ENCODE measurements around the gene SEMA5A. TPM values are rescaled to one million over a fixed set of nuclear protein-coding genes. Genes with fewer than 3 reads are reported as not detected.
"Not testable (repeated sequence)": the region's sequence is repeated elsewhere in the genome, so short reads cannot be mapped to it uniquely, and the experiment has no call there.

The SEMA5A gene
- total and polyA plus RNA-seq, 2 of the 13 experiments (the other 11 are each of a cell fraction or from before 2014, with no cell fraction given): 0.01 TPM; not detected in 1

DNA sequence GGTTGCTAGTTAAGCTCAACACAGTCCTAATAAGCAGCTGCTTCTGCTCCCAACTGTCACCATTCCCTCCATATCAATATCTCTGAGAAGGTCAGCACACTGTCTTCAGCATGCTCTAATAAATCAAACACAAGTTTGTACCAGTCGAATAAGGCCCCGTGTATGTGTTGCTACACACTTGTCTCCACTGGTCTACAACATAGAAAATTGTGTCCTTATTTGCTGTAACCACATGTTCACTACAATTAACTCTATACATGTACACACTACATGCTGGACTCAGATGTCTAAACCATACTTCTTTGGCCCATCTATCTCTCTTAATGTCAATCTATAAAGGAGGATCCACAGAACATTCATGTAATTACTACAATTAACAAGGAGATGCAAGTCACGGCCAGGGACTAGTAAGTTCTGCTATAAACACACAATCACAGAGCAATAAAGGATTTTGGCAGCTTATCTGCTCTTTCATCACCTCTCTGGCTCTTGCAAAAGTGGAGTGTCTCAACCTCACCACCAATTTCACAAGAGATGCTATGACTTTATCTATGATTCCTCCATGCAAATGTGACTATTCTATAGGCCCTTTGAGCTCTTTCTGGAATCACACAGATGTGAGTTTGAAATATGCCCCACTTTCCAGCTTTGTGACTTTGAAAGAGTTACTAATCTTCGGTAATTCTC is 143.9 kb downstream of the SEMA5A start:
- intact Hi-C loops (cut with micrococcal nuclease; ENCODE audit: unreplicated experiment) (no loop called here), in situ Hi-C loops (cut with HindIII; ENCODE audit: extremely low pct_ligation_motif_present, low pct_unique_long_range_greater_than_20kb) (no loop called here)
- Histone ChIP-seq H3K79me2 (ENCODE audit: insufficient read depth, low read length) (no peaks in the 10 kb centered on the region), H3K27ac (ENCODE audit: extremely low read length, insufficient read depth, low read length) (no peak overlapping the region), H3K27me3 (ENCODE audit: control insufficient read depth in 1 of 2, insufficient read depth in 2 of 2, low read length in 2 of 2) (no peaks in the 10 kb centered on the region), H4K20me1 (ENCODE audit: insufficient read depth, low read length) (no peaks in the 10 kb centered on the region), H3K4me2 (ENCODE audit: low read depth, low read length) (no peak overlapping the region), H3K4me1 (ENCODE audit: insufficient read depth, low read length) (no peaks in the 10 kb centered on the region), H3K9me3 (ENCODE audit: low read length) (no peaks in the 10 kb centered on the region), H3K36me3 (replicated peaks in 1 of 2; ENCODE audit: control insufficient read depth in 1 of 2, insufficient read depth in 2 of 2, low read length in 2 of 2) (no peaks in the 10 kb centered on the region), H3K9ac (ENCODE audit: insufficient read depth, low read depth, low read length) (no peak overlapping the region), H3K4me3 (replicated peaks in 1 of 3; ENCODE audit: insufficient read depth in 1 of 3, low read depth in 2 of 3, low read length in 3 of 3) (no peak overlapping the region), H2AFZ (ENCODE audit: low read length) (no peak overlapping the region)
- DNase-seq (ENCODE audit: low spot score): no peak
- ATAC-seq: no peak
- WGBS (ENCODE audit: low lambda C conversion rate): under 1% methylated on average over 4 of the region's 4 CpGs
- BruUV-seq (replicated peaks): no TSS peak
- FAIRE-seq: no peak
- TF ChIP-seq, protein P1, sequence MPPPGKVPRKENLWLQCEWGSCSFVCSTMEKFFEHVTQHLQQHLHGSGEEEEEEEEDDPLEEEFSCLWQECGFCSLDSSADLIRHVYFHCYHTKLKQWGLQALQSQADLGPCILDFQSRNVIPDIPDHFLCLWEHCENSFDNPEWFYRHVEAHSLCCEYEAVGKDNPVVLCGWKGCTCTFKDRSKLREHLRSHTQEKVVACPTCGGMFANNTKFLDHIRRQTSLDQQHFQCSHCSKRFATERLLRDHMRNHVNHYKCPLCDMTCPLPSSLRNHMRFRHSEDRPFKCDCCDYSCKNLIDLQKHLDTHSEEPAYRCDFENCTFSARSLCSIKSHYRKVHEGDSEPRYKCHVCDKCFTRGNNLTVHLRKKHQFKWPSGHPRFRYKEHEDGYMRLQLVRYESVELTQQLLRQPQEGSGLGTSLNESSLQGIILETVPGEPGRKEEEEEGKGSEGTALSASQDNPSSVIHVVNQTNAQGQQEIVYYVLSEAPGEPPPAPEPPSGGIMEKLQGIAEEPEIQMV (CRISPR knock-in tag; IDR thresholded peaks at IDR 0.05; ENCODE audit: low read depth): no peak
- ChIA-PET CTCF (ENCODE audit: low intra/inter-chr PET ratio, low total read pairs) (no interaction called here), POLR2A (no interaction called here)

DNA sequence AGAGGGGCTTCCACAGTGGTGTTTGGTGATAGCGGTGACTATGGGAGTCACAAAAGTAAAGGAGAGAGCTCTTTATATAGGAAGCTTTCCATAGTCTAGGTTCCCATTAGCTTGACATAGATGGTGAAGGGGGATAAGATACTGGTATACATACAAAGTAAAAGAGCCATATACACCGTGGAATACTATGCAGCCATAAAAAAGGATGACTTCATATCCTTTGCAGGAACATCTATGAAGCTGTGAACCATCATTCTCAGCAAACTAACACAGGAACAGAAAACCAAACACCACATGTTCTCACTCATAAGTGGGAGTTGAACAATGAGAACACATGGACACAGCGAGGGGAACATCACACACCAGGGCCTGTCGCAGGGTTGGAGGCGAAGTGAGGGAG is 146.1 kb downstream of the SEMA5A start:
- H3K4me2 ChIP-seq (ENCODE audit: low read depth, low read length); H3K4me3 ChIP-seq (replicated peaks in 1 of 3; ENCODE audit: insufficient read depth in 1 of 3, low read depth in 2 of 3, low read length in 3 of 3); CTCF ChIA-PET (ENCODE audit: low intra/inter-chr PET ratio, low total read pairs); H3K4me1 ChIP-seq (ENCODE audit: insufficient read depth, low read length); H2AFZ ChIP-seq (ENCODE audit: low read length); BruUV-seq (replicated peaks); POLR2A ChIA-PET; H3K9me3 ChIP-seq (ENCODE audit: low read length); intact Hi-C loops (cut with micrococcal nuclease; ENCODE audit: unreplicated experiment); H3K9ac ChIP-seq (ENCODE audit: insufficient read depth, low read depth, low read length); DNase-seq (ENCODE audit: low spot score); H4K20me1 ChIP-seq (ENCODE audit: insufficient read depth, low read length); H3K79me2 ChIP-seq (ENCODE audit: insufficient read depth, low read length); ATAC-seq; H3K27ac ChIP-seq (ENCODE audit: extremely low read length, insufficient read depth, low read length); FAIRE-seq; in situ Hi-C loops (cut with HindIII; ENCODE audit: extremely low pct_ligation_motif_present, low pct_unique_long_range_greater_than_20kb); H3K36me3 ChIP-seq (replicated peaks in 1 of 2; ENCODE audit: control insufficient read depth in 1 of 2, insufficient read depth in 2 of 2, low read length in 2 of 2); H3K27me3 ChIP-seq (ENCODE audit: control insufficient read depth in 1 of 2, insufficient read depth in 2 of 2, low read length in 2 of 2): not testable (repeated sequence)
- WGBS (ENCODE audit: low lambda C conversion rate): 37% methylated on average over 5 of the region's 5 CpGs
